Measurements from ENCODE around the gene PRKD3.

PRKD3 gene

DNA sequence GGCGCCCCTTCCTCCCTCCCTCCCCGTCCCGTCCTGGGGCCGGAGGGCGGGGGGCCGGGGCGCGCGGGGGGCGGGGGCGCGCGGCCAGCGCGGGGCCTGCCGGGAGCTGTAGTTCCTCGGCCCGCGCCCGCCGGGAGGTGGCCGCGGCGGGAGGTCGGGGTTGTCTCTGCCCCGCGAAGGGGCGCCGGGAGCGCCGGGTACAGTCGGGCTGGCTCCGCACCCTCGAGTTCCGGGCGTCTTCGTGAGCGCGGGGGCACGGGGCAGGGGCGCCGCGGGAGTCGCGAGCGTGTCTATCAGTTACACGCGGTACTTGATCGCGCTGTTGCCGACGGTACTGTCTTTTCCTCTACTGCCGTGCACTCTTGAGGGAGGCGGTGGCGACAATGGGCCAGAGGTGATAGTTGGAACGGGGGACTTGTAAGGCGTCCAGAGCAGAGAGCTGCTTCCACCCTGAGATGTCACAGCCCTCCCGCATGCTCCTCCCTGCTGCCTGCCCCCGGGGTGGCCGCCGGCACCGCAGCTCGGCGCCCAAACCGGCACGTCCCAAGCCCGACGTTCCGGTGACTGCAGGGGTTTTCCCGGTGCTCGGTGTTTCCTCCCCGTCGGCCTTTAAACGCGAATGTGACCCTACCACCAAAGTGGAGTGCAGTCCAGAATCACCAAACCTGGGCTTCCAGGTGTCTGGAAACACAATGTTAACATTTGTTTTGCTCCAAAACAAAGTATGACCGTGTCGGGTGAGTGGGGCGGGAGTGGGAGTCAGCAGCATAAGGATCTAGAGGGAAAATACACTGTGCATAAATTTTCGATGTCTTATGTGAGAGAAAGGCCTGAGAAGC, at the start of gene PRKD3:
Gene PRKD3 (minus strand): TSS at position 48 of the 839 bp plus-strand sequence. CDS start 8,309 bp downstream, outside the sequence.
- DNase-seq = peak; percentile 43

GRCh38 chr2:37372000-37372399, 47.4 kb upstream of the PRKD3 start:
- no peak for DNase-seq

DNA sequence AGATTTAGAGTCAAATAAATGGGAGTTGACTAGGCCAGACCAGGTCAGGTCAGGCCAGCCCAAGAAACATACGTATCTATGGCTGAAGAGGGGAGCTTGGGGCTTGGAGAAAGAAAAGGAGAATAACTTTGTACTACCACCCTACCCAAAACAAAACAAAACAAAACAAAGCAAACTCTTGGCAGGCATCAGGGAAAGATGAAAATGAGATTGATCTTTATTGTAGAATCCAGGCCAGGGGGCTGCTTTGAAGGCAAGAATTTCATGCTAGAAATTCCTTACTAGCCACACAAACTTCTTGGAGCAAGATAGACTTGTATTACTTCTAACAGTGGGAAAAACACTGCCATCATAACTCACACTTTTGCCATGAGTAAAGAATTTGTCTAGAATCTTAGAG, 46.0 kb upstream of the PRKD3 start:
- no peak for DNase-seq

DNA sequence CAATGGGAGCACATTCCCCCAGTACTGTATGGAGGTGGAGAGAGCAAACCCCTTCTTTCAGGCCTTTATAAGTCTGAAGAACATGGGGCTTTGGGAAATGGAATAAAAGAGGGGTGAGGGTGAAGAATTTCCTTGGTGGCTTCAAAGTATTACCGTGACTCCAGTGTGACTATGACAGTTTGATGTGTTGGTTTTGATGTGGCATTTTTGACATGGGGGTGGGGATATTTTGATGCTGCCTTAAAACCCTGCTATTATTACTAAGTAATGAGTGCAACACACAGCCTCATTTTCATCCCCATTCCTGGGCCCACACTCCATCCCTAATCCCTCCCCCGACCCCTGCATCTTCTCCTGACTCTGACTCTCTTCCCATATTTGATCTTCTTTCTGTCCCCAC, 43.4 kb upstream of the PRKD3 start:
- DNase-seq = no peak

DNA sequence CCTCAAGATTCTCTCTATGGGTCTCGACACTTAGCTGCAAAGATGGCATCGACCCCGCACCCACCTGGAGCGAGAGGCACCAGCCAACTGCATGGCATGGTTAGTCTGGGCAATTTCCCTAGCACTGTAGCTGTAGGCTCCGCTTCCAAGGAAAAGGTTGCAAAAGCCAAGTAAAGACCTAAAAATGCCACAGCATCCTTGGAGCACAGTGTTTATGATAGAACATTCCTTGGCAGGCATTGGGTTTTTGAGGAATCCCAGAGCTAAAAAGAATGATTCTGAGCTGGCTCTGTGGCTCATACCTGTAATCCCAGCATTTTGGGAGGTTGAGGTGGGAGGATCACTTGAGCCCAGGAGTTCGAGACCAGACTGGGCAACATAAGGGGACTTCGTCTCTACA, 42.7 kb upstream of the PRKD3 start:
- DNase-seq = no peak

DNA sequence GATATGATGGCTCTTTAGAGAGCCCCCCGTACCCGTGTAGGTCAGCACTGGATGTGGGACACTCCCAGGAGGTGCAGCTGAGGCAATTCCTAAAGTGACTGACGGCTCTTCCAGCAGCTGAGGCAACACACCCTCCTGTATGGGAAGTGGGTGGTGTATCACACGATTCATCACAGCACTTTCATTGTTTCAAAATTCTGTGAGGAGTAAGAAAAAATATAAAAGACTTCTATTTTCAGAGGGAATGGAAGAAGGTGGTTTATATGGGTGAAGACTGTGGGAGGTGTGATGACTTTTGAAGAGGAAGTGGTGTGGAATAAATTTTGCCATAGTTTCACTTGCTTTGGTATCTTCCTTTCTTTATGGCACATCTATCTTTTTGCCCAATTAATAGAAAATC, 42.1 kb upstream of the PRKD3 start:
- DNase-seq = no peak

GRCh38 chr2:37365669-37366068, 41.0 kb upstream of the PRKD3 start:
- DNase-seq = no peak

GRCh38 chr2:37364351-37364750, 39.7 kb upstream of the PRKD3 start:
- no peak for DNase-seq

- peak; percentile 53 for DNase-seq
Measured at GRCh38 chr2:37361994-37362698, 37.5 kb upstream of the PRKD3 start.

- DNase-seq = peak; percentile 36
Measured at GRCh38 chr2:37361216-37361815, 36.7 kb upstream of the PRKD3 start.

GRCh38 chr2:37358466-37358865, 33.8 kb upstream of the PRKD3 start:
- no peak for DNase-seq

DNA sequence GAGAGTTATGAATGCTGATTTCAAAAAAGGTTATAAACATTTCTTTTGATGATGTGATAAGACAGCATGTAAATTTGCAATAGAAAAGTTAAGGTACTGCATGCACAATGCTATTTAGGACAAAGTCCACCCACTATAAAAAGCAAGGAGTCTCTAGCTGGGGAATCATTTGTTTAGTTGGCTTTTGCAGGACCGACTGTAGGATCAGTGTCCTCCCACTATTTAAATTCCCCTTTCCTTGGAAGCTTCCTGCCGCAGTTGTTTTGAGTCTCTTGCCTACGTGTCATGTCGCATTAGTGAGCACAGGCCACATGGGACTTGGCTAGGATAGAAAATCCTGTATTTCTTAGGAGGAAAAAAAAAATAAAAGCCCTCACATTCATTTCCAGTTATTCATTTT, 32.9 kb upstream of the PRKD3 start:
- no peak for DNase-seq

DNA sequence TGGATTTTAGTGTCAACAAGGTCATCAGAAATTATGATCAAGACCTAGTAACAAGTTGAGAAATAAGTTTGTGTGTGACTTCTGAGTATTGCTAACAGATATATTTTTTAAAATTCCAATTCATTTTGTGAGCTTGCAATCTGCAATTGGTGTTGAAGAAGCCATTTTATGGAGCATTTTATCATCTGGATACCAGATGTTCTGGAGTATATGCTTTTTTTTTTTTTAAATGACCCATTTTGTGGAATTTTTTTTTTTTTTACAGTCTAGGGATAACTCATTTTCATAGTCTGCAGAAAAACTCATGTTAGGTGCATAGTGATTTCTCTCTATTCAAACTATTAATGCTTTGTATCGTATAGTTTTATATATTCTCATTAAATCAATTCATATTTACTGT, 32.4 kb upstream of the PRKD3 start:
- DNase-seq = no peak

DNA sequence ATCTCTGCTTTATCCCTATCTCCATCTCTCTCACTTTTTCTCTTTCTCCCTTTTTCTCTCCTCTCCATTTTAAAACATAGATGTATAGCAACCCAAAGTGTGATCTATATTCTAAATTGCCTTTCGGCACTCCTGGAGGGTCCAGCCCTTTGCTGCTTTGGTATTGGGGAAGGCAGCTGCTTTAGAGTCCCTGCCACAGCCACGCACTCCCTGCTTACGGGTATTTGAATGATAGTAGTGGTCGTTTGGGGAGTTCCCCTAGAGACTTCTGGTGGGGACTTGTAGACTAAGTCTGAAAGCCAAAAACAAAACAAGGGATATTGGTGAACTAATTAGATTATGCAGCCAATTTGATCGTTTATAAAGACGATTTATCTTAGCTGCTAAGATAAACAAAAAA, 31.7 kb upstream of the PRKD3 start:
- DNase-seq = no peak

DNA sequence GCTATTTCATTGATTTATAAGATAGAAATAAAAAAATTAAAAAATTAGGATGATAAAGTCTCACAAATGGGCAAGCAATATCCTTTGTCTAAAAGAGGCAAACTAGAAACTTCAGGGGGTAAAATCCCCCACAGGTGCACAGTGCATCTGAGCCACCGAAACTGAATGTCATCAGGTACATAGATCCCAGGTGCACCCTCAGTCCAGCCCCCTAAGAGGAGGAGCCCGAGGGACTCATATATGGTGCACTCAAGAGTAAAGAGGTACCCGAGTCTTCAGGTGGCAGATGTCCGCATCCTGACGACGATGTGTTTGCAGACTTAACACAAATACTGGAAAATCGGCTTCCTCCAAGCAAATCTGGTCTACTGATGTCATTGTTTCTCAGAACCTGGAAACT, 31.1 kb upstream of the PRKD3 start:
- DNase-seq = peak; percentile 42

GRCh38 chr2:37354531-37354930, 29.9 kb upstream of the PRKD3 start:
- DNase-seq = no peak

- peak; percentile 92 for DNase-seq
Measured at GRCh38 chr2:37350034-37350433, 25.4 kb upstream of the PRKD3 start.

GRCh38 chr2:37349231-37349860, 24.7 kb upstream of the PRKD3 start:
- peak; percentile 92 for DNase-seq

DNA sequence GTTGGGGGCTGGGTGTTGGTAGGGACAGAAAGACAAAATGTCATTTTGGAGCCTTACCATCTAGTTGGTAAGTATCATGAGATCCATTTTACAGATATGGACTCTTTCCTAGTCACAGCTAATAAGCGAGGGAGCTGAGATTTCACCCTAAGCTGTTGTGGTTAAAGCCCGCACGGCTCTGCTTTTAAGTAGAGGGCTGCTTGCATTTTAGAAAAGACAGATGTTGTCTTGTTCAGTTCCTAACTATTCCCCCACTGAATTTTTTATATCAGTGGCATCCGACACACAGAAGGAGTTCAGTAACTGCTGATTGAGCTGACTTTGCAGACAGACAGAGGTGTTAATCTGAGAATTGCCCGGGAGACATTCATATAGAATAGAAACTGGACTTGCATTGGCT, 23.5 kb upstream of the PRKD3 start:
- no peak for DNase-seq

- DNase-seq = peak; percentile 64
Measured at GRCh38 chr2:37344453-37345361, 20.1 kb upstream of the PRKD3 start, which contains the start of gene QPCT. TSS of gene QPCT (plus strand) at chr2:37344630. CDS start at chr2:37344732, 102 bp downstream.

DNA sequence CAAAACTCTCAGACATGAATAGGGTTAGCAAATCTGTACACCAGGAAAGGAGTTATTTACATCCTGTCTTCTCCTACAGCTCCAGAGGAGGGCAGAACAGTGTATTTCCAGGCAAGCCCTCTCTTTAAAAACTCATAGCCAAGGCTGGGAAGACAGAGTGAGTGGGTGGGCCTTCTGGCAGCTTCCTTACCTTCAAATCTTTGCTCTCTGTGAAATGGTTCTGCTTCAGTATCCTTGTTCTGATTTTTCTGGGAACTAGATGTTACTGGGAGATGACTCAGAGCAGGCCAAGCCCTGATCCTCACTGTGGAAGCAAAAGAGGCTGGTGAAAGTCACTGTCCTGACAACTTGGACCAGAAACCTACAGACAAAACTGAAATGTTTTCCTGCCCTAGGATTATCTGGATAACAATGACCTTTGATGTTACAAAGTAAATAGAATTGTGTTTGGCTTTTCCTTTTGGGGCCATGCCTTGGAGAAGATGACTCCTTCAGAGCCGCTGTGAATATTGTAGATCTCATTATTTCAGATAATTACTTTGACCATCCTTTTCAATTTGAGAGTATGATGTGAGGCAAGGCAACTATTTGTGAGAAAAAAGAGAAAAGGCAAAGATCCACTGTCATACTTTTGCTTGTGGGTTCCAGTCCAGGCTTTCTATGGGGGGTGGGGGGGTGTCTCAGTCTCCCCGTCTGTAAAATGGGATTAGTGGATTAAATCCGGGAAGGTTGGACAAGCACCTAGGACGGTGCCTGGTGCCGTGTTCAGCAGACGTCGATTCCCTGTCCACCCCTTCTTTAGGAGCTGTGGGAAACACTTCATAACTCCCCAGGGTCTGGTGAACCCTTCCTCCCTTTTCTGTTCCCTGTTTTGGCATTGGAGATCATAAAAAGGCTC, 19.2 kb upstream of the PRKD3 start:
- peak; percentile 70 for DNase-seq

Measured in NCI-H510A treated with DMSO at 0.1 percent for 48 hours (cell line).